Activated CD8-positive, alpha-beta memory T cell treated with anti-CD3 and anti-CD28 coated beads, Interleukin-2, amount 50 U/mL, for 1 hour (primary cell): Measurements from ENCODE around the gene ANAPC7.
"Not testable (repeated sequence)": the region's sequence is repeated elsewhere in the genome, so short reads cannot be mapped to it uniquely, and the experiment has no call there.

Experiments used
- DNase-seq: peaks from one replicate; pipeline ENCODE4 v3.0.0-alpha.2; 2020; ENCODE audit errors: extremely low read depth

Gene ANAPC7

DNA sequence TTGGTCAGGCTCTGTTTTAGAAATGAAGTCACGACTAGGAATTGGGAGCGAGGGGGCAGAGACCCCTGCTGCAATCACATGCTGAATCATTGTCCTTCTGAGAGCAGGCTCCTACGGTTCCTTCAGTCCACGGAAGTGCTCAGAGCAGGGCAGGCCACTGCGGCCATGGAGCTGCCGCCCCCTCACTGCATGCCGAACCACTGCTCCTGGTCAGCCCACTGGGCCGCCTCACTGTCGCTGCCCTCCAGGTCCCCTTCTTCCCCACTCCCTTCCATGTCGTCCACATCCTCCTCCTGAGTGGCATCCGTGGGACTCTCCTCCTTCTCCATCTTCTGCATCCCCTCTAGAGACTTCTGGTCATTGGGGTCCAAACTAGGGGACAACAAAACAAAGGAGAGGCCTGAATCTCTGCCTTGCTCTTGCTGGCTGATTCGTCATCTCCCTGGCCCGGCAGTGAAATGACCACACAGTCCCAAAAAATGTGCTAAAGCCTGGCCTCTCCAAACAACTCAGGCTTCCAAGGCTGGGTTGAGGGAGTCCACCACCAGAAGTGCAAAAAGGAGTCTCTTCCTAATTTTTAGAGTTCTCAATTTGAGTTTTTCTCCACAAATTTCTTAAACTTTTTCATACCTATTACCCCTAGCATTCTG is 29.4 kb downstream of the ANAPC7 start:
- no peak for DNase-seq

DNA sequence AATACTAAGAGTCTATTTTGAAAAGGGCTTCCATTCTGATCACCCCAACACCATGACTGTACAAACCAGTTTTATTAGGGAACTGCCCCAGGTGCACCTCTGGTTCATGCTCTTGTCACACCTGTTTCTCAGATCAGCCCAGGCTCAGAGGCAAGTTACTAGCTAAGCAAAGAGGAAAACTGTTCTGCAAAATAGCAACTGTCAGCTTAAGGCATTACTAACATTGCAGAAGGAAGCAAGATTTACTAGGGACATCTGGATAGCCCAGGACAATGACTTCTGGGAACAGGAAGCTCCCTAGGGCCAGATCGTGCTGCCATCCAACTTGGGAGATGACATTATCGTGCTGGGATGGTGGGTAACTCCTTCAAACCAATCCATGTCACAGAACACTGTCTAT is 30.1 kb downstream of the ANAPC7 start:
- no peak for DNase-seq

DNA sequence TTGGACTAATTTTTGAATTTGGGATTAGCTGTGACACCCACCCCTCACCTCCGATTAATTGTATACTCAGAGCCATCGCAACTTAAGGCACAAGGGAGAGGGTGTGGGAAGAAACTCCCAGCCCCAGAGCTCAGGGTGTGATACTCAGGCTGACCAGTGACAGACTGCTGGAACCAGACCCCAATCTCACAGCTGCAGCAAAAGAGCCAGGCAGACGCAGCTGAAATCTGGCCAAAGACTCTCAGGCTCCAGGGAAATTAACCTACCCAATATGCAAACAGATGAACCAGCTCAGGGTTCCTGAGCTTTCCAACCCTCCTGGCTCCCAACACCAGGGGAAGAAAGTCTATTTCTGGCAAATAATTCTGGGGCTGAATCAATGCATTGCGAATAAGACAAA is 30.5 kb downstream of the ANAPC7 start:
- DNase-seq, result no peak

DNA sequence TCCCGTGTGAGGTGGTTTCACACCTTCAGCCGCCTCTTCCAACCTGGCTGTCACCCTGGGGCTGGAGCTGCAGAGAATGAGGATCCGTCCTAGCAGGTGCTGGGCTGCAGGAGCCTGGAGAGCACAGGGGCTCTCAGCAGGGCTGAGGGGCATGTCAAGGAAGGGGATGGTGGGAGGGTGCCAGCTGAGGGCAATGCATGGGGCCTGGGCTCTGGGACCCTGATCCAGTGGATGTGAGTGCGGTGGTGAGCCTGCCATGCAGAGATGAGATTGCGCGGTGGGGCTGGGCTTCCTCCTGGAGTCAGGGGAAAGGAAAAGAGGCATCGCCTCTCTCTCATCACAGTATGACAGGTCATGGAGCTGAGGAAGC is 31.5 kb downstream of the ANAPC7 start:
- DNase-seq, result no peak

DNA sequence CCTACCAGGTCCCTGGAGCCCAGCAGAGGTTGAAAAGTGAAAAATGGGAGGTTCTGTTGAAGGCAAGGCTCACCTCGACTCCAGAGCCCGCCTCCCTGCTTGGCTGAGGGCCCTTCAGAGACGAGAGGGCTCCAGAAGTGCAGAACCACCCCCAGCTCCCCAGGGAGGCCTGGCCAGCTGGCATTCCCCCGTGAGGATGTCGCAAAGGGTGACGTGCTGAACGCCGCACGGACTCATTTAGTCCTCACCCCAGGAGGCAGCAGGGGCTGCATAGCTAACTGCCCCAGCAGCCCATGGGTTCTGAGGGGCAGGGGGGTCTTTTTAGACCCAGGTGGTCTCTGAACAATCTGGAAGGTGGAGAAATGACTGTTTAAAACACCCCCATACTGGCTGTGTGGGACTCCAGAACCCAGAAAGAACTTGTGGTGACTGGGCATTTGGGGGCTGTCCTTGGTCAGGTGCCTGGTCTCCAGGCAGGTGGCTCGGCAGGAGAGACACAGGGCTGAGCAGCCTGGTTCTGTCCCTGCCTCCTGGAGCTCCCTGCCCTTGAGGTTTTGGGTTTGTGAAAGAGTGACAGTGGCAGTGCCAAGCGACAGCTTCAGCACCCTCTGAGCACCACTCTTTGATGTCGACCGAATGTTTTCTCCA is 32.0 kb downstream of the ANAPC7 start:
- DNase-seq, result no peak

DNA sequence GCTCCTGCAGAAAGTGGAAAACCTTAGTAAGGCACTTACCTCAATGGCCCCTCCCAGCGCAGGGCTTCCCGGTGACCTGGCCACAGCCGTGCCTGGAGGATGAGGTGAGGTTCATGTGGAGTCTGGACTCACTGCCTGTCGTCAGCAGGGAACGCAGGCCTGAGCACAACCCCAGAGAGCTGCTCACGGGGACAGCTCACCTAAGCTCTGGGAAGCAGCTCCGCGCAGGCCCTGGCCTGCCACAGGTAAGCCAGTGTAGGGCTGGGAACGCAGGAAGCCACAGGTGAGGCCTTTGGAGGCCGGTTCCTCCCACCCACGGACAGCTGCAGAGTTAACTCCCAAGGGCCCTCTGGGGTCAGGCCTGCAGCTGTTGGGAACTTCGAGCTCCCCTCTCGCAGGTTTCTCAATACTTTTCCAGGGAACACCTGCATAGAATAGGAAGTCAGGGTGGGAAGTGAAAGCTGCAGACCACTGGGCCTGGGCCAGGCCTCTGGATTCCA is 32.7 kb downstream of the ANAPC7 start:
- no peak for DNase-seq

DNA sequence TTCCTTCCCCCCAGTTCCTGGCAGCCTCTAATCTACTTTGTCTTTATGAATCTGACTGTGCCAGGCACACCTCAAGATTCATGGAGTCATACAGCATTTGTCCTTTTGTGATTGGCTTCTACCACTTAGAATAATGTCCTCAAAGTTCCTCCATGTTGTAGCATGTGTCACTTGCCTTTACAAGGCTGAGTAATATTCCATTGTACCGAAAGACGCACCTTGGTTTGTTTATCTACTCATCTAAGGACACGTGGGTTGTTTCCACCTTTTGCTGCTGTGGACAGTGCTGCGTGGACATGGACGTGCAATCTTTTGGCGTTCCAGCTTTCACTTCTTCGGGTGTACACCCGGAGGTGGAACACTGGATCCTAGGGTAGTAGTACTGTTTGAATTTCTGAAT is 33.5 kb downstream of the ANAPC7 start:
- DNase-seq, result no peak

DNA sequence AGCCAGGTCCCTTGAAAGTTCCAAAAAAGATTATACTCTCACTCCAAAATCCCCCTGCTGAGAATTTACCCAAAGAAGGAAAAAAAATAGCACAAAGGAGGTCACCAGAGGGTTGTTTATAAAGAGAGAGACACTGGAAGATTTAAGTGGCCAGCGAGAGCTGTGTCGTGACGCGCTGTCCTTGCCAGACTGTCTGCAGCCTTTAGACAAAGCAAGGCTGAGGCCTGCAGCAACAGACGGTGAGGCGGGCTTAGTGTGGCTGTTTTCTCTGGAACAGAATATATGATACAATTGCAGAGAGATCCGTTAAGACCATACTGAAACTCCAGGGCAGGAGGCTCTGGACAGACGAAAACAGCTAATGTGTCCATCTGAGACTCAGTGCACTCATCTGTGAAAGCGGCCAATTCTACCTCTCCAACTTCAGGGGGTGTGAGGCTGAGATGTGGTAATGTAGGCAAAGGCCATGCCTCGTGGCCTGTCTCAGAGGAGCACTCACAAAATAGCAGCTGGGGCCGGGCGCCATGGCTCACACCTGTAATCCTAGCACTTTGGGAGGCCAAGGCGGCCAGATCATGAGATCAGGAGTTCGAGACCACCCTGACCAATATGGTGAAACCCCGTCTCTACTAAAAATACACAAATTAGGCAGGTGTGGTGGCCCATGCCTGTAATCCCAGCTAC is 36.2 kb downstream of the ANAPC7 start:
- no peak for DNase-seq

DNA sequence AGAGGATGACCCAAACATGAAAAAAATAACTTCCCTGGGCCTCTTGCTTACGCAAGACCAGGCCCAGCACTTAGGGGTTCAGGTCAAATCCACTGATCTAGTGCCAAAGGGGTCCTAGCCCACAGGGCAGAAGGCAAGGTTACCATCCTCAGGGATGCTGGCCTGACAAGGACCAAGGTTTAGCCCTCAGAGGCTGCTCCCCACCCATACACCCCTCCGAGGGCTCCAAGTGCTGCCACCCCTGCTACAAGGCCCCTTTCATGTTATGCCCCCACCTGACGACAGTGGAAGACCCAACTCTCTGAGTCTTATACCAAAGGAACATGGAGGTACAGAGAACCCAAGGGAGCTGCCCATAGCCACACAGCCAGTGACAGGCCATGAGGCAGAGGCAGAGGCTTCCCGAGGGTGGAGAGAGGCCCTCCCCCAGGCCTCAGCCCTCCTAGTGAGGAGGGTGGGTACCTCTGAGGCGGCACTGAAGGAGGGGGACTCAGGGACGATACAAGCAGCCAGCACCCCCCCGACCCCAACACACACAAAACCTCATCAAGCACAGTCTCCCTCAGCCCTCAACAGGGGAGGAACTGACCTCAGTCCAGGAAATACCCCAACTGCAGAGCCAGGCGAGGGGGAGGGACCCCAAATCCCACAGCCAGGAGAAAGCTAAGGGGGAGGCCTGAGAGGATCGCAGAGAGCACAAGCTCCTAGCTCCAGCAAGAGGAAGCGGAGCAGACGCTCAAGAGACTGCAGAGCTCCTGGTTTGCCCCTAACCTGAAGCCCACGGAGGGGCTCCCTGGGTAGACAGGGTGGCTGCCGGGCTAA is 37.0 kb downstream of the ANAPC7 start:
- DNase-seq, result no peak

DNA sequence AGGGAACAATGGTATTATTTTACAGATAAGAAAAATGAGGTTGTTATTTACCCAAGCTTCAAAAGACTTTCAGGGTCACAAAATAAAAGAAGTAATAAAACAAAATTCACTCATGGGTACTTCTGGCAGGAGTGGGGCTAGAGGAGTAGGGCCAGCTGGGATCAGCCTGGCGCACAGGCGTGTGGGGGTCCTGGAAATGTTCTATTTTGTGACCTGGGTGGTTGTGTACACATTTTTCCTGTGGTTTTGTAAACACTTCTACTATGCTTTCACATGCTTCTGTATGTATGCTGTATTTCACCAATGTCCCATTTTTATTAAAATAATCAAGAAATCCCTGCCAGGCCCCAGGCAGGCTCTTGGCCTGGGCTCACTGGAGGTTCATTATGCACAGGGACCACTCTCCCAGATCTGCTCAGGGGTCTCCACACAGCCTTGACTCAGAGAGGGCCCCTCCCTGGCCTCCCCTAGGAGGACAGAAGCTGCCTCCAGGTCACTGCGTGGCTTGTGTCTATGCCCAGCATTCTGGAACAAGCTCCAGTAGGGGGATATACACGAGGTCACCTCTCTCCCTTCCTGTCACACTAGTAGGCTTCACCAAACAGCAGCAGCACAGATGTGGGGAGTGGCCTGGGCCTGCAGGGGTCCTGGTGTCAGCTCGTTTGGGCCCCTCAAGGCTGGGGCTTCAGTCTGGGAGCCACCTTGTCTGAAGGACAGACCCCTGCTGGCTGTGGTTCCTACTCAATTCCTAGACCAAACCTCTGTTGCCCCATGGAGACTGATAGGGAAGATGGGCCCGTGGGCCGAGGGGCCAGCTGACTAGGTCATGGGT is 37.8 kb downstream of the ANAPC7 start:
- no peak for DNase-seq

DNA sequence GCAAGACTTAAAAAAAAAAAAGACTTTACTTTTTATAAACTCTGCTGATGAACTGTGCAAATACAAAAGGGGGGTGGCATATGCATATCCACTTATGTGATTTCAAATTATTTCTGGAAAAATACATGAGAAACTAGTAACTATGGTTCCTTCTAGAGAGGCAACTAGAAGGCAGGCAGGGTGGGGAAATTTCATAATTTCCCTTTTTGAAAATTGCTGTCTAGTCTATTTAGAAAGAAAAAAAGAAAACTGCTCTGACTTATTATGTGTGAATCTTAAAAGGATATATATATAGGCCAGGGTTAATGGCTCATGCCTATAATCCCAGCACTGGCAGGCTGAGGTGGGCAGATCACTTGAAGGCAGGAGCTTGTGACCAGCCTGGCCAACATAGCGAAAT is 42.3 kb downstream of the ANAPC7 start:
- DNase-seq, result no peak

DNA sequence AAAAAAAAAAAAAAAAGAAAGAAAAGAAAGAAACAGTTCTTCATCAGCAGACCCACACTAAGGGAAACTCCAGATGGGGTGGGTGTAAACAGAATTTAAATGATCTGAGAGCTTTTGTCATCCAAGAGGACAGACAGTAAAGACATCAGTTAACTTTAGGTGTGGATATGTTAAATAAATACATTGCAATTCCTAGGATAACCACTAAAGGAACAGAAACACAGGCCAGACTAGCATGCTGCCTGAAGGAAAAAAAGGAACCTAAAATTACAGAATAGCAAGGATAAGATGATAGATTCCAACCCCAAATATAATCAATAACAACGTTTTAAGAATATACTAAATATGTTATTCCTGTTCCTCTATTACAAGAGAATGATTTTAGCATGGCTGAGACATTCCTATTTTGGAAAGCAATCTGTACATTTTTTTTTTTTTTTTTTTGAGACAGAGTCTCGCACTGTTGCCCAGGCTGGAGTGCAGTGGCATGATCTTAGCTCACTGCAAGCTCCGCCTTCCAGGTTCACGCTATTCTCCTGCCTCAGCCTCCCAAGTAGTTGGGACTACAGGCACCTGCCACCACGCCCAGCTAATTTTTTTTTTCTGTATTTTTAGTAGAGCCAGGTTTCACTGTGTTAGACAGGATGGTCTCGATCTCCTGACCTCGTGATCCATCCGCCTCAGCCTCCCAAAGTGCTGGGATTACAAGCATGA is 45.0 kb downstream of the ANAPC7 start:
- not testable (repeated sequence) for DNase-seq

DNA sequence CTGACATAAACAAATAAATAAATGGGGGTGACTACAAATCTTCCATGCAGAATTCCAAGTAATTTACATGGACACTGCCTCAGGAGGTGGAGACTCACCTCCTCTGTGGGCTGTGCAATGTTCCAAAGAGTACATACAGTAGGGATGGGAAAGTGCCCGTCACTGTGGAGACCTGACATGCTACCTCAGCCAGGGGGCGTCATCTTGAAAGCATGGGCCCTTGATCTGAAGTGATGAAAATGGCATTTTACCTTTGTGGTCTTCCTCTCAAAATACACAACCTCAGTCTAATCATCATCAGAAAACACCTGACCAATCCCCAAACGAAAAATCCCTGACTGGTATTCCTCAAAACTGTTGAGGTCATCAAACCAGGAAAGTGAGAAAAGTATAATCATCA is 48.4 kb downstream of the ANAPC7 start:
- DNase-seq, result no peak

DNA sequence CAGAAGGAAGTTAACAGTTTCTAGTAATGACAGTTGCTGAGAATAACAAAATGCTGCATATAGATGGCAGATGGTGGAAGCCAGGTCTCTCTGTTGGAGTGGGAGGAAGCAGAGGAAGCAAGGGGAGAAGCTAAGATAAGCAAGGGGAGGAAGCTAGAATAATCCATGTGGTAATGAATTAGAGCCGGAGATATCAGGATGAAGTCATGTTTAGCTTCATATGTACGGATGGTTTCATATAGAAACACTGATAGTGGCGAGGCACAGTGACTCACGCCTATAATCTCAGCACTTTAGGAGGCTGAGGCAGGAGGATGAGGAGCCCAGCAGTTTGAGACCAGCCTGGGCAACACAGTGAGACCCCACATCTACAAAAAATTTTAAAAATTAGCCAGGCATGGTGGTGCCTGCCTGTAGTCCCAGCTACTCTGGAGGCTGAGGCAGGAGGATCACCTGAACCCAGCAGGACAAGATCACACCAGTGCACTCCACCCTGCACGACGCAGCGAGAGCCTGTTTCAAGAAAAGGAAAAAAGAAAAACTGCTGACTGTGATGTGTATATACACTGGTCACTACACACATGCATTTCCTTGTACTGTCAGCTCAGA is 49.2 kb downstream of the ANAPC7 start:
- DNase-seq, result no peak

DNA sequence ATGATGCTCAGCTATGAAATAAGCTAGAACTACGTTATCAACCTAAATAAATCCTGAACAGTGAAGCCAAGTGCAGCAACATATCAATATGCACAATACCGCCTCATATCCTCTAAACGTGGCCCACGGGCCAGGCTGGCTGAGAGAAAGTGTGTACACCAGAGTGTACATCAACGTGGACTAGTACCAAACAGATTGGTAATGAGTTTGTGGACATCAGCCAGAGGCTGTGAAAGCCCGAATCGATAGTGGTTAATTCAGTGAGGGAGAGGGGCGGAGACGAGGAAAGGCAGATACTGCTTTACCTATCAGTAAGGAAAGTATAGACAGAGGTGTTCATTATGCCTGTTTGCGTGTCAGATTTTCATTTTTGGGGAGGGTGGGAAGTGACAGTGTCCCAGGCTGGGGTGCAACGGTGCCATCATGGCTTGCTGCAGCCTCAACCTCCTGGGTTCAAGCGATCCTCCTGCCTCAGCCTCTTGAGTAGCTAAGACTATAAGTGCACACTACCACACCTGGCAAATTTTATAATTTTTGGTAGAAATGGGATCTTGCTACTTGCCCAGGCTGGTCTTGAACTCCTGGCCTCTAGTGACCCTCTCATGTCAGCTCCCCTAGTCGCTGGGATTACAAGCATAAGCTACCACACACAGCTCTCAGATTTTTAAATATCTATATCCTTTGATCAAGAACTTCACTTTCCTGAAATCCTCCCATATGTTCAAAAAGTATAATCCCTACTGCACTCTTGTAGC is 50.1 kb downstream of the ANAPC7 start:
- DNase-seq, result no peak

DNA sequence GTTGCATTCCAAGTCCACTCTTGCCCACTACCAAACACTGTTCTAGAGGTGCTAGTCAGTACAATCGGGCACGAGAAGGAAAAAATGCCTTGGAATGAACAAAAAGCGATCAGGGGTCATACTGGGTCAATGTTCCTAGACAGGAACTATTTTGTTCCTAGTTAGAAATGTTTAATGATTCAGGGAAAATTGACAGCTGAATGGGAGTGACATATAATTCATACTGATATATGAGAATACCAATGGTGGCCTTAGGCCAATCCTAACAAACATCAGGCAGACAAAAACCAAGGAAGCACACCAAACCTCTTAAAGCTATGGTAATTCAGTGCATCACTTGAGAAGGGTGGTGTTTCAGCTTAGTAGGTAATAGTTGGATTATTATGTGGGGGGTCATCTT is 51.1 kb downstream of the ANAPC7 start:
- DNase-seq, result no peak

DNA sequence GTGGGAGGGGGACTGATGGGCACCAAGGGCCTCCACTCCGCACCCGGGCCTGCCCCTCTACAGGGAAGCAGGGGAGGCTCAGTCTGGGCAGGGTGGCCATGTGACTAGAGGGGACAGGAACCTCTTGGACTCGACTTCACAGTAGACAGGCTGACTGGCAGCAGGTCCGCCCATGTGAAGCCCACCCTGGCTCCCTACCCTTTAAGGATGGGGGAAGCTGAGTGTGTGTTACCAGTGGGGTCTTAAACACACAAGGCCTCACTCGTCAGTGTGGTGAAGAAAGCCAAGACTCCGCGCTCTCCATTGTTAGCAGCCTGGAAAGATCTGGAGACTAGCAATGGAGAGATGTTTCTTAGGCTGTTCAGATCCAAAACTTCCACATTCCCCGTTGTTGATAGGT is 52.4 kb downstream of the ANAPC7 start:
- DNase-seq, result no peak

DNA sequence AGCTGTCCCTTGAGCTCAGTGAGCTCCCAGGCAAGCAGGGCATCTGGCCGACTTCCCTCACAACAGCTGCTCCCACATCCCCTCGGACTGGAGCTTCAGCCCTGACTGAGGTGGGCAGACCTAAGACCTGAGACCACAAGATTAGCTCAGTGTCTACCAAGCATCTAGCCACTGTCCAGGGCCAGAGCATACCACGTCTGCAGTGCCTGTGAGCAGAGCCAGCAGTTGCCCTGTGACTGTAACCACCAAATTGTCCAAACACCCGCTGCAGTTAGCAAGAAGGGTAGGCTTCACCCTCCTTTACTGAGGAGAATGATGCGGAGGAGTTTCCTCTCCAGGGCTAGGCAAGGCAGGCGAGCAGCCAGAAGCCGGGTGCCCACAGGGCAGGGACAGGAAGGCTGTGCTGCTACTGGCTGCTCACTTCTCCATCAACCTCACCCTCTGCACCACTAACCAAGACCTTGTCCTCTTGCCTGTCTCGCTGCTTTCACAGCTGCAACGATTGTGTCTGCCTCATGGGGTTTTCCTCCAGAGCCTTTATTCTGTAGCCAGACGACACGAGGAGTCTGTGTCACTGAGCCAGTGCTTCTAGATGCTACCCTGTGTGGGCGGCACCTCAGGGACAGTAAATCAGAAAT is 53.9 kb downstream of the ANAPC7 start:
- peak; percentile 12 for DNase-seq

DNA sequence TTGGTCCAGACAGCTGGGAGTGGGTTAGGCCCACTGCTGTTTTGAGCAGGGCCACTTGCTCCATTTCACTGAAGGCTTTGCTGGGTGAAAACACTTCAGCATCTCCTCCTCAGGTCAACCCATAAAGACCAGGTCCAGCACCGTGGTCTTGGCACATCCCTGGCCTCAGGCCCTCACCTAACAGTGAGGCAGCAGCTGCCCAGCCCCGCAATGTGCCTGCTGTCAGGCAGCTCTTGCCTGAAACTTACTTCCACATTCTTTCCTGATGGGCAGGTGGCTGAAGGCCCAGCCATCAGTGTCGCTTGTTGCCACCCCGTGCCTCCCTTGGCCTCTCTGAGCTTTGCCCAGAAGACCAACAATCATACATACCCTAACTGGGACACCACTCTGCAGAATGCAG is 54.4 kb downstream of the ANAPC7 start:
- DNase-seq, result no peak
